ENCODE measurements around the gene RPL13.
"Not testable (repeated sequence)": the region's sequence is repeated elsewhere in the genome, so short reads cannot be mapped to it uniquely, and the experiment has no call there.

RPL13 gene

GRCh38 chr16:89577055-89577759, 16.7 kb downstream of the RPL13 start:
- no peak for DNase-seq (ENCODE audit: low spot score)

- no peak for DNase-seq (ENCODE audit: low spot score)
Observed at GRCh38 chr16:89579351-89579750, 18.9 kb downstream of the RPL13 start.

GRCh38 chr16:89581045-89581695, 20.7 kb downstream of the RPL13 start:
- DNase-seq (ENCODE audit: low spot score) = peak; percentile 9

GRCh38 chr16:89581861-89582563, 21.5 kb downstream of the RPL13 start:
- peak; percentile 10 for DNase-seq (ENCODE audit: low spot score)

GRCh38 chr16:89582614-89583196, 22.2 kb downstream of the RPL13 start:
- peak; percentile 9 for DNase-seq (ENCODE audit: low spot score)

GRCh38 chr16:89583197-89583894, 22.9 kb downstream of the RPL13 start:
- peak; percentile 14 for DNase-seq (ENCODE audit: low spot score)

GRCh38 chr16:89583895-89584644, 23.6 kb downstream of the RPL13 start:
- DNase-seq (ENCODE audit: low spot score) = peak; percentile 32

GRCh38 chr16:89584768-89585549, 24.5 kb downstream of the RPL13 start:
- no peak for DNase-seq (ENCODE audit: low spot score)

- DNase-seq (ENCODE audit: low spot score) = no peak
Observed at GRCh38 chr16:89586218-89586617, 25.7 kb downstream of the RPL13 start.

- DNase-seq (ENCODE audit: low spot score) = peak; percentile 79
Observed at GRCh38 chr16:89586853-89587252, 26.4 kb downstream of the RPL13 start.

GRCh38 chr16:89587676-89588075, 27.2 kb downstream of the RPL13 start:
- not testable (repeated sequence) for DNase-seq (ENCODE audit: low spot score)

- no peak for DNase-seq (ENCODE audit: low spot score)
Observed at GRCh38 chr16:89588413-89589109, 28.1 kb downstream of the RPL13 start.

GRCh38 chr16:89589241-89589926, 28.9 kb downstream of the RPL13 start:
- DNase-seq (ENCODE audit: low spot score) = no peak

- no peak for DNase-seq (ENCODE audit: low spot score)
Observed at GRCh38 chr16:89593841-89594240, 33.4 kb downstream of the RPL13 start.

GRCh38 chr16:89595330-89596060, 35.0 kb downstream of the RPL13 start:
- no peak for DNase-seq (ENCODE audit: low spot score)

- DNase-seq (ENCODE audit: low spot score) = no peak
Observed at GRCh38 chr16:89596061-89596689, 35.7 kb downstream of the RPL13 start.

- no peak for DNase-seq (ENCODE audit: low spot score)
Observed at GRCh38 chr16:89596957-89597649, 36.6 kb downstream of the RPL13 start.
